ENCODE data around the gene FCRLA. TPM values are rescaled to one million over a fixed set of nuclear protein-coding genes. Genes with fewer than 3 reads are reported as not detected.

FCRLA gene
- polyA plus RNA-seq, 1 experiment = 2.0 TPM

DNA sequence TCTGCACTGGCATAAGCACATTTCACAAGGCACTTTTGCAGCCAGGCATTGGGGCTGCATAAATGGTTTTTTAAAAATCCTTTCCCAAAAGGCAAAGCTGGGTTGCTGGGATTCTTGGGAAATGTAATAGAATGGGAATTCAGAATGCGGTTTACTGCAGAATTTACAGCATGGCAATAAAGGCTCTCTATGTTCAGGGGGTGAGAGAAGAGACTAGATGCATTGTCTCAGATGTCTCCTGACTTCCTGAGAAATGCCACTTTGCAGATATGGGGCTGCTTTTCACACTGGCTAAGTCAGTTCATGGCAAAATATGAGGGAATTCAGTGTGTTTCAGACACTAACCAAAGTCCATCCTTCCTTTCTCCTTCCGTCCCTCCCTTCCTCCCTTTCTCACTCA, 30.6 kb upstream of the FCRLA start:
- DNase-seq (ENCODE audit: low read depth) = no peak
- Histone ChIP-seq H3K36me3 (ENCODE audit: control insufficient read depth, insufficient read depth, low read length) (no peaks in the 10 kb centered on the region), H3K27me3 (ENCODE audit: control insufficient read depth, insufficient read depth, low read length) (no peaks in the 10 kb centered on the region), H3K4me3 (ENCODE audit: low read depth, low read length) (no peak overlapping the region)
- ChIA-PET POLR2A (no interaction called here), CTCF (no interaction called here)
- no peak for TF ChIP-seq CTCF (IDR thresholded peaks at IDR 0.05; ENCODE audit: insufficient read depth, low read depth, low read length)

- Histone ChIP-seq H3K27me3 (ENCODE audit: control insufficient read depth, insufficient read depth, low read length) (no peaks in the 10 kb centered on the region), H3K36me3 (ENCODE audit: control insufficient read depth, insufficient read depth, low read length) (no peaks in the 10 kb centered on the region), H3K4me3 (ENCODE audit: low read depth, low read length) (no peak overlapping the region)
- no peak for DNase-seq (ENCODE audit: low read depth)
- no peak for TF ChIP-seq CTCF (IDR thresholded peaks at IDR 0.05; ENCODE audit: insufficient read depth, low read depth, low read length)
- ChIA-PET POLR2A (no interaction called here), CTCF (no interaction called here)
These were observed 29.9 kb upstream of the FCRLA start for GRCh38 chr1:161676958-161677689.

GRCh38 chr1:161678500-161678899, 28.5 kb upstream of the FCRLA start:
- ChIA-PET POLR2A (no interaction called here), CTCF (no interaction called here)
- no peak for TF ChIP-seq CTCF (IDR thresholded peaks at IDR 0.05; ENCODE audit: insufficient read depth, low read depth, low read length)
- Histone ChIP-seq H3K4me3 (ENCODE audit: low read depth, low read length) (no peak overlapping the region), H3K36me3 (ENCODE audit: control insufficient read depth, insufficient read depth, low read length) (no peaks in the 10 kb centered on the region), H3K27me3 (ENCODE audit: control insufficient read depth, insufficient read depth, low read length) (no peaks in the 10 kb centered on the region)
- no peak for DNase-seq (ENCODE audit: low read depth)

GRCh38 chr1:161681879-161682278, 25.1 kb upstream of the FCRLA start:
- no peaks in the 10 kb centered on the region for H3K36me3 ChIP-seq (ENCODE audit: control insufficient read depth, insufficient read depth, low read length)
- H3K4me3 ChIP-seq (ENCODE audit: low read depth, low read length) = no peak overlapping the region
- H3K27me3 ChIP-seq (ENCODE audit: control insufficient read depth, insufficient read depth, low read length) = no peaks in the 10 kb centered on the region
- ChIA-PET CTCF (no interaction called here), POLR2A (no interaction called here)
- no peak for TF ChIP-seq CTCF (IDR thresholded peaks at IDR 0.05; ENCODE audit: insufficient read depth, low read depth, low read length)
- DNase-seq (ENCODE audit: low read depth) = no peak

DNA sequence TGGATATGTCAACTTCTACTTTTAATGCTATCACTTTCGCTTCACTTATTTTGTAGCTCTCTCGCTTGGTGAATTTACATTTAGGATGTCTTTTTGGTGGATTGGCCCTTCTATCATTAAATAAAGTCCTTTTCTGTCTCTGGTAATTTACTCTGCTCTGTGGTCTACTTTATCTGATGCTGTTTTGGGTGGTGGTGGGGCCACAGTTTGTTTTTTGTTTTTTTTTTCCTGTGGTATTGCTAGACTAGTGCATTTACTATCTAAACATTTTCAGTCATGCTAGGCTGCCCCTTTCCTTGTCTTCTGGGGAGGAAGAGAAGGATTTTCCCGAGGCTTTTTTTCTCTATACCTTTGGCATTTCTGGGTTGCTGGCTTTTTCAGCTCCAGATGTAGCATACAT, 18.1 kb upstream of the FCRLA start:
- no peak for TF ChIP-seq CTCF (IDR thresholded peaks at IDR 0.05; ENCODE audit: insufficient read depth, low read depth, low read length)
- Histone ChIP-seq H3K4me3 (ENCODE audit: low read depth, low read length) (no peak overlapping the region), H3K27me3 (ENCODE audit: control insufficient read depth, insufficient read depth, low read length) (no peaks in the 10 kb centered on the region), H3K36me3 (ENCODE audit: control insufficient read depth, insufficient read depth, low read length) (no peaks in the 10 kb centered on the region)
- CTCF ChIA-PET = no interaction called here
- no peak for DNase-seq (ENCODE audit: low read depth)
- POLR2A ChIA-PET = no interaction called here
